H54 (cell line): ENCODE data around the gene KLHL6.
"Not testable (repeated sequence)": the region's sequence is repeated elsewhere in the genome, so short reads cannot be mapped to it uniquely, and the experiment has no call there.

Source experiments
- DNase-seq: peaks from one replicate; pipeline ENCODE4 v3.0.0; 2011; ENCODE audit warnings: low spot score, mixed read lengths; ENCODE audit not compliant: insufficient read length
- FAIRE-seq: peaks from 3 replicates; lab custom pipeline; 2011; peaks lifted over from hg19 to GRCh38; lab: Jason Lieb, UNC
- POLR2A ChIP-seq: IDR thresholded peaks from 2 replicates; pipeline ENCODE4 v1.6.1; 2011; ENCODE audit warnings: low read depth, mild to moderate bottlenecking, low read length

Gene KLHL6

GRCh38 chr3:183487016-183487415 is 68.5 kb downstream of the KLHL6 start:
- TF ChIP-seq POLR2A, result no peak
- no peak for FAIRE-seq
- DNase-seq, result no peak

- FAIRE-seq (no peak), DNase-seq (no peak)
- TF ChIP-seq POLR2A, result no peak
These were observed 69.0 kb downstream of the KLHL6 start for GRCh38 chr3:183486472-183486871.

DNA sequence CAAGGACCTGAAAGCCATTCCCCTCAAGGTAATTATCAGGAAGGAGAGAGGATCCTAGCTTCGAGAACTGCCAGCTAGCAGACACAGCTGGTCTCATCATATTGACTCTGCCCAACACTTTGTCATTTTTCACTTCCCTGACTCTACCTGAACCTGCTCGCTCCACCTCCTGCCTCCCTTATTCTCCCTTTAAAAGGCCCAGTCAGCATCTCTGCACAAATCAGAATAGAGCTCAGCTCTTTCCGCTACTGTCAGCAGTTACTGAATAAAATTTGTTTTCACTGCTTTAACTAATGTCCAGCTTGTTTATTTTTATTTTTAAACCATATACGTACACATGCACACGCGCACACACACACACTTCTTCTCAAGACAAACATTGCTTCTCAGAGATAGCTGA is 69.9 kb downstream of the KLHL6 start:
- FAIRE-seq (no peak), DNase-seq (no peak)
- no peak for TF ChIP-seq POLR2A

DNA sequence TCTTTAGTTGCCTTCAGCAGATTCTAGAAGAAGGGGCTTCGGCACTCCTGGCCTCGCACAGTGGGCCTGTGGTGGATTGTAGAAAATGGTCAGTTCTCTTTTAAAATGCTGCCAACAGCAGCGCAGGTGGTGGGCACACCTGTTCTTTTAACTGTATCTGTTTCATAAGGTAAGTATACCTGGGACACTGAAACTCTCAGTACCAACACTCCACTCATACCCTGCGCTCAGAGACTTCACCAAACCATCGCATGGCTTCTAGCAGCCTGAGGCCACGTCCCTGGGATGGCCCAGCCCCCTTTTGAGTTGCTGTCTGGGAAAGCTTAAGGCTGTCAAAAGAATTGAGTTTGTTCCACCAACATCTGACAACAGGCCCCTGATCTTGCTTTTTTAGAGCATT is 70.4 kb downstream of the KLHL6 start:
- no peak for TF ChIP-seq POLR2A
- FAIRE-seq, result no peak

DNA sequence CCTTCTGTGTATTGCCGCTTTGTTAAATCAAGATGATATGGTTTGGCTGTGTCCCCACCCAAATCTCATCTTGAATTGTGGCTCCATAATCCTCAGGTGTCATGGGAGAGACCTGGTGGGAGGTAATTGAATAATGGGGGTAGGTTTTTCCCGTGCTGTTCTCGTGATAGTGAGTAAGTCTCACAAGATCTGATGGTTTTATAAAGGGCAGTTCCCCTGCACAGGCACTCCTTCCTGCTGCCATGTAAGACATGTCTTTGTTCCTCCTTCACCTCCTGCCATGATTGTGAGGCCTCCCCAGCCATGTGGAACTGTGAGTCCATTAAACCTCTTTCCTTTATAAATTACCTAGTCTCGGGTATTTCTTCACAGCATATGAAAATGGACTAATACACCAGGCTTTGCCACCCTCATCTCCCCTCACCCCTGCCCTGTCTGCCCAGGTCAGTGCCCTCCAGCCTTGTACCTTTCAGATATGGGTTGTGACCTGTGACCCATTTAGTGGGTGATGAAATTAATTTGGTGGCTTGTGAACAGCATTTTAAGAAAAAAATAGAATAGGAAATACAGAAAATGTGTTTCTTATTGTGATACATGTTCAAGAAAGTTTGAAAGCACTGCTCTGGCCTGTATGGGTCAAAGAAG is 71.0 kb downstream of the KLHL6 start:
- TF ChIP-seq POLR2A, result no peak
- no peak for DNase-seq
- no peak for FAIRE-seq

More for the DNA sequence above, 70.4 kb downstream of the KLHL6 start:
- DNase-seq, result no peak

DNA sequence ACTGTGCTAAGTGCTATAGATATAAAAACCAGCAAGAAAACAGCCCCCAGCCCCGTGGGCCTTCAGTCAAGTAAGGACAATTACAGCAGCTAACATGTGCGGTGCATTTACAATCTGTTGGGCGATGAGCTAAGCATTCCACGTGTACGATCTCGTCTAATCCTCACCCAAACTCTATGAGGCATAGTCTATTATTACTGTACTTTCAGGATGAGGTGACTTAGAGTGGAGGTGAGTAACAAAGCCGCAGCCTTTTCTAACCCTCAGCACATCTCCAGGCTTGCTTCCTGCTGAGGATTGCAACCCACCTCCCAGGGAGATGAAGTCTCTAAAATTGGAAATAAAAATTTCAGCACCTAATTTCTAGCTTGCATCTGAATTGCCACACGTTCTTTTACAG is 73.9 kb downstream of the KLHL6 start:
- FAIRE-seq, result no peak
- TF ChIP-seq POLR2A, result no peak
- no peak for DNase-seq

GRCh38 chr3:183478501-183478900 is 77.0 kb downstream of the KLHL6 start:
- FAIRE-seq, result no peak
- no peak for DNase-seq
- no peak for TF ChIP-seq POLR2A

- TF ChIP-seq POLR2A, result no peak
- DNase-seq, result no peak
- no peak for FAIRE-seq
These were observed 77.6 kb downstream of the KLHL6 start for GRCh38 chr3:183477801-183478456.

DNA sequence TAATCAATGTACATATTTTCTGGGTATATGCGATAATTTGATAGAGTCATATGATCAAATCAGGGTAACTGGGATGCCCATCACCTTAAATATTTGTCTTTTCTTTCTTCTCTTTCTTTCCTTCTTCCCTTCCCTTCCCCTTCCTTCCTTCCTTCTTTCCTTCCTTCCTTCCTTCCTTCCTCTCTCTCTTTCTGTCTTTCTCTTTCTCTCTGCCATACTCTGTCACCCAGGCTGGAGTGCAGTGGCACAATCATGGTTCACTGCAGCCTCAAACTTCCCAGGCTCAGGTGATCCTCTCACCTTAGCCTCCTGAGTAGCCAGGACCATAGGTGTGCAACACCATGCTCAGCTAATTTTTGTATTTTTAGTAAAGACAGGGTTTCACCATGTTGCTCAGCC is 79.7 kb downstream of the KLHL6 start:
- not testable (repeated sequence) for FAIRE-seq, DNase-seq

DNA sequence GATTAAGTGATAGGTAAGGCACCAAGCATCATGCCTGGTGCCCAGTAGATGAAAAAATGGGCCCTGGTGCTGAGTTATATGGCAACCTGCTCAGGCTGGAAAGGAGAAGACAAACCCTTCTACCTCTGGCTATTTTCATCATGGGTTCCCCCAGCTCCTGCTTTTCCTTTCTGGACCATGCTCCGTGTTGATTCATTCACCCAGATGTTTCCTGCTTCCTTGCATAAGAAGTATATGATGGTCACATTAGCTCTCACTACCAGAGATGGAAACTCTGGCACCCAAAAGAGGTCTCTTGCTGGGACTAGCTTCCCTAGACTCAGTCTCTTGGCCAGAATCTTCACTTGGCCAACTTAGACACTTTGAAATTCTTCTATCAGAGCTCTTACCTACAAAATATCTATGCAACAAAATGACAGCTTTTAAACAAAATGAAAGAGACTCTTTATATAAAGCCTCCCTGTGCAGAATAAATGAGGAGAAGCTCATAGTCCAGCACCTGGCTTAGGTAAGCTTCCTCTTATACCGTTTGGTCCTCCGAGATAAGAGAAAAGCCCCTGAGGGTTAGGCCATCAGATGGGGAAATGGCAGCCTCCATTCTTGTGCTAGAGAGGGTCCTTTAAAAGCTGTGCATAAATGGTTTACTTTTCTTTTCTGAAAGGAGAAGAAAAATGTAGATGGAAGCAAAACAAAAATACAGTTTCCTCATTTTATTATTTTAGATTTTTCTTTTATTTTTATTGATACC is 80.3 kb downstream of the KLHL6 start:
- no peak for FAIRE-seq
- no peak for DNase-seq
- no peak for TF ChIP-seq POLR2A

DNA sequence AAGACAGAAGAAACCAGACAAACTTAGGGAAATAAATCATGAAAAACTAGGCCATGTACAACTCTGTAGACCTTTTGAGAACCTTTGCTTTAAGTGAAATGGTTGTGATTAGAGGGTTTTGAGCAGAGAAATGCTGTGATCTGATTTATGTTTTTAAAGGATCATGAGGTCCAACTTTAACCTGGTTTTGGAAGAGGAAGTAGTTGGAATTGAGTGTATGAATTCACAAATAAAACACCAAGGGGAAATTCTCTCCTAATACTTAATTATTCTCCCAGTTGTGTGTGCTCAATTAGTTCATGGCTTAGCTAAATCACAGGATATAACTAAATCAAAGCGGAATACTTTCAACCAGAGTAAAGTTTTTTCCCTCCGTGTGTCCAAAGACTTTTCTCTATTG is 81.5 kb downstream of the KLHL6 start:
- TF ChIP-seq POLR2A, result no peak
- FAIRE-seq, result no peak

DNA sequence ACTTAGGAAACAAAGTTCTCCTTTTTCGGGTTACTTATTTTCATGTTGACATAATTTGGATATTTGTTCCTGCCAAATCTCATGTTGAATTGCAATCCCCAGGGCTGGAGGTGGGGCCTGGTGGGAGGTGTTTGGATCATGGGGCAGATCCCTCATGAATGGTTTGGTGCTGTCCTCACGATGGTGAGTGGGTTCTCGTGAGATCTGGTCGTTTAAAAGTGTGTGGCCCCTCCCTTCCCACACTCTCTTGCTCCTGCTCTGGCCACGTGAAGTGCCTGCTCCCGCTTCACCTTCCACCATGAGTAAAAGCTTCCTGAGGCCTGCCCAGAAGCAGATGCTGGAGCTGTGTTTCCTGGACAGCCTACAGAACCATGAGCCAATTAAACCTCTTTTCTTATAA is 83.4 kb downstream of the KLHL6 start:
- TF ChIP-seq POLR2A, result no peak
- DNase-seq, result no peak
- no peak for FAIRE-seq

More for the DNA sequence above, 81.5 kb downstream of the KLHL6 start:
- DNase-seq, result no peak

- no peak for TF ChIP-seq POLR2A
- no peak for DNase-seq
- no peak for FAIRE-seq
These were observed 87.1 kb downstream of the KLHL6 start for GRCh38 chr3:183468424-183468823.

- TF ChIP-seq POLR2A, result no peak
- FAIRE-seq, result no peak
- no peak for DNase-seq
These were observed 88.9 kb downstream of the KLHL6 start for GRCh38 chr3:183466575-183466974.

GRCh38 chr3:183465710-183466109 is 89.8 kb downstream of the KLHL6 start:
- not testable (repeated sequence) for DNase-seq, FAIRE-seq
